ENCODE results near the gene NOL11. TPM values are rescaled to one million over a fixed set of nuclear protein-coding genes. Genes with fewer than 3 reads are reported as not detected.

Gene NOL11
- total RNA-seq = 43.8 TPM

DNA sequence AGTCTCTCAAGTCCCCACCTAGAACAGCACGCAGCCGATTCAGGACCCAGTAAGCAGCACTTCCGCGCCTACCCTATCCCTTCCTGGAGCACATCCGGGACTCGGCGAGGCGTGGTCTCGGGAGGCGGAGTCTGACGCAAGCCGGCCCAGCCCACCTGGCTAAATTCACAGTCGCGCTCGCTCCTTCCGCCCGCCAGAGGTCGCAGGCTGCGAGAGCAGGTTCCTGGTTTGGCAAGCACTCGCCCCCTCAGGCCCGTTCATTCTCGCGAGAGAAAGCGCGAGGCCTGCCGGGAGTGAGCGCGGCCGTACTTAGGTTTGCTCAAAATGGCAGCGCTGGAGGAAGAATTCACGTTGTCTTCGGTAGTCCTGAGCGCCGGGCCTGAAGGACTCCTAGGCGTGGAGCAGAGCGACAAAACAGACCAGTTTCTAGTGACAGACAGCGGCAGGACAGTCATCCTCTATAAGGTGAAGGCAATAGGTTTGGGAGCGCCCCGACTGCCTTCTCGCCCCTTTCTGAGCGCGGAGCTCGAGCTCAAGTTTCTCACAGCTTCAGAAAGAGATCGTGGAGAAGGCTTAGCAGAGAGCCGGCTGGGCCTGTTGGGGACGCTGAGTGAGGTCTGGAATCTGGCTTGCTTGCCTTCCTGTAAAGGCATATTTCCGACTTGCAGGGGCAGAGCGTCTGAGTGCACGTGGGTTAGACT is at the start of gene NOL11:
Gene NOL11, plus strand, starts transcription at position 313 of the 701 bp plus-strand sequence. Its CDS starts 12 bp downstream, at position 325.

Small RNAs within 50 kb of the gene (small RNA-seq; reads per million reads assigned to genes)
- gene SNORA38B (ENCODE audit: low replicate concordance) = 2.3 reads per million, percentile 90 among the genes with 10 or more reads in this experiment

Other genes starting within 250 kb of the NOL11 start
- 103 TPM for gene BPTF, start 107.6 kb downstream of the NOL11 start, total RNA-seq